AG04449 (cell line): ENCODE results near the gene SDCCAG8.

Source experiments
- CTCF ChIA-PET: fragments of 350-600 bp; formaldehyde crosslinking; extraction: SDS; loops from one replicate; lab custom pipeline; 2021; ENCODE audit warnings: antibody characterized with exemption; lab: Yijun Ruan, JAX
- POLR2A ChIA-PET: fragments of 400-600, 350-600 bp; formaldehyde crosslinking; extraction: SDS; loops from one replicate; lab custom pipeline; 2020; ENCODE audit warnings: antibody characterized with exemption, inconsistent platforms; lab: Yijun Ruan, JAX
- DNase-seq: peaks from one replicate; pipeline ENCODE4 v3.0.0-alpha.2; 2010; ENCODE audit warnings: low read depth, low spot score
- H3K4me3 ChIP-seq: 2 replicates; pipeline ENCODE4 v1.5.1; 2011; ENCODE audit warnings: low read depth, mild to moderate bottlenecking, control low read depth, low read length
- CTCF ChIP-seq: IDR thresholded peaks from one replicate; pipeline ENCODE4 v1.5.1; 2011; ENCODE audit warnings: mild to moderate bottlenecking, moderate library complexity, low read length, control low read depth, inconsistent platforms; ENCODE audit not compliant: insufficient read depth; ENCODE audit errors: missing control alignments

The SDCCAG8 gene

DNA sequence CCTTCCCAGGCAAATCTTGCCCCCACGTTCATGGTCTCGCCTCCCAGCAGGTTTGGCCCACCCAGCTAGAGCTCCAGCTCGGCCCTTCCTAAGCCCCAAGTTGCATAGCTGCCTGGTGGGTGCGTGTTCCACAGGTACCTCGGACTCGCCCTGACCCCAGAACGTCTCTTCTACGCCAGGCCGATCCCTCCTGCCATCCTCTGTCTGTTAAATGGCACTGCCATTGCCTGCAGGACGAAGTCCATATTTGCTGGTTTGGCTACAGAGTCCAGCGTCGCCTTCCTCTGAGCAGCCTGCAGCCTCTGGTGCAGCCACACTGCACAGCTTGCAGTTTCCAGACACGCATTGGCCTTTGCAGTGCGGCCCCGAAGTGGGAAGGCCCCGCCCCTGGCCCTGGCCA, 228.1 kb downstream of the SDCCAG8 start:
- DNase-seq, result no peak
- TF ChIP-seq CTCF, result no peak
- ChIA-PET CTCF (no interaction called here), POLR2A (no interaction called here)
- no peak overlapping the region for H3K4me3 ChIP-seq

DNA sequence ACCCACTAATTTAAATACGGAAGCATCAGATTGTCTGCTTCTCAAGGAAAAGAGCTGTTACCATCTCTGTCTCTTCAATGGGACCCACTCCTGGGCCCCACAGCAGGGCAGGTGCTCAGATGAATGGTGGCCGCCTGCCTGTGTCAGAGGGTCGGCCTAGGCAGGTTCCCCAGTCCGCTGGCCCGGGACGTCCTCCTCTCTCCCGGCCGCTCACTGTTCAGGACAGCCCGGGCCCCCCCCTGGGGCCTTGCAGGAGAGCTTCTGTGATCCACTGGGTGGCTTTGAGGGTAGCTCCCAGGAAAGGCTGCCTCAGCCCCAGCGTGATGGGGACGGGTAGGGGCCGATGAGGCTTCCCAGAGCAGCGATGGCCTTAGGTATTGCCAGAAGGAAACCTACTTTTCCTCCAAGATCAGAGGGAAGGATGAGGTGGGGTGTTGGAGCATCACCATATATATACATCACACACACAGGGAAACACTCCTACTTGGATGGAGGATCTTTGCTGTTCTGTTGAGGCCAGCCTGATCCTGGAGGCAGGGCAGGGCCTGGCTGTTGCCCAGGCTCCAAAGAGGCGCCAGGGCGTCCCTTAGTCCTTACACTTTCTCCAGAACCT, 231.3 kb downstream of the SDCCAG8 start:
- TF ChIP-seq CTCF, result no peak
- CTCF ChIA-PET, result no interaction called here
- POLR2A ChIA-PET, result interaction anchor here (0.9 to 1.5 kb wide), 2 partner anchors 8 to 14 kb away, joined by 3 read pairs; no protein-coding TSS in a partner anchor

DNA sequence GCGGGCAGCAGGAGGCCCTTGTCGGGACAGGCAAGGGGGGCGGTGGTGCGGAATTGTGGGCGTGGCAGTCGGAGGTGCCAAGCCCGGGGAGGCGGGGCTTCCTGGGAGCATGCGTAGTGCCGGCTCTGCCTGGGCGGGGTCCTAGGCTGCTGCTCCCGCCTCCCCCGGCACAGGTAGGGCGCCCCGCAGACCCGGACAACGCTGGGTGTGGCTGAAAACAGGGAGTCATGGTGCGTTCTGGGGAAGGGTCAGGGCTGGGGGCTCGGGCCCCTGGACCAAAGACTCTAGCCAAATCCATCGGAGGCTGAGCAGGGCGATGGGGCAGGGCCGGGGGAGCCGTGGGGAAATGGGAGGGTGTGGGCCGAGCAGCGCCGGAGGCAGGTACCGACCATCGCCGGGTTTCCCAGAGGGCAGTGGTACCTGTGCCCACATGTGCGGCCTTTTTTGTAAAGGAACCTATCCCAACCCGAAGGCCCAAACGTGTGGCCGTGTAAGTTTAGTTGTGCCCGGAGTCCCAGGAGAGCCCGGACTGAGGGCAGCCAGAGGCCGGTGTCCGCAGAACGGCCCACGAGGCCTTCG, 231.9 kb downstream of the SDCCAG8 start:
- DNase-seq, result no peak
- H3K4me3 ChIP-seq, result peak overlapping the region; percentile 18
- TF ChIP-seq CTCF, result no peak
- POLR2A ChIA-PET, result interaction anchor here (0.9 to 1.5 kb wide), 2 partner anchors 8 to 13 kb away, joined by 3 read pairs; no protein-coding TSS in a partner anchor
- CTCF ChIA-PET, result no interaction called here

More for the DNA sequence above, 231.3 kb downstream of the SDCCAG8 start:
- DNase-seq, result no peak
- H3K4me3 ChIP-seq, result no peak overlapping the region

GRCh38 chr1:243488459-243489157, 232.8 kb downstream of the SDCCAG8 start:
- CTCF ChIA-PET, result interaction anchor here (0.9 kb wide), 1 partner anchor 145 kb away, joined by 3 read pairs; no protein-coding TSS in a partner anchor
- H3K4me3 ChIP-seq, result no peak overlapping the region
- no peak for DNase-seq
- POLR2A ChIA-PET, result no interaction called here
- no peak for TF ChIP-seq CTCF

- ChIA-PET POLR2A (no interaction called here), CTCF (interaction anchor here (0.9 kb wide), 1 partner anchor 145 kb away, joined by 3 read pairs; no protein-coding TSS in a partner anchor)
- TF ChIP-seq CTCF, result no peak
- DNase-seq, result no peak
- no peak overlapping the region for H3K4me3 ChIP-seq
These were observed 233.3 kb downstream of the SDCCAG8 start for GRCh38 chr1:243489158-243489527.
